ENCODE results near the gene BLVRB. TPM values are rescaled to one million over a fixed set of nuclear protein-coding genes. Genes with fewer than 3 reads are reported as not detected.
A peak's percentile ranks its signal among the peaks of the same experiment; 100 is the strongest.
"Not testable (repeated sequence)": the region's sequence is repeated elsewhere in the genome, so short reads cannot be mapped to it uniquely, and the experiment has no call there.

Gene BLVRB
- polyA plus RNA-seq, 5 donors: 43.5 to 83.3 (median 55.0) TPM

DNA sequence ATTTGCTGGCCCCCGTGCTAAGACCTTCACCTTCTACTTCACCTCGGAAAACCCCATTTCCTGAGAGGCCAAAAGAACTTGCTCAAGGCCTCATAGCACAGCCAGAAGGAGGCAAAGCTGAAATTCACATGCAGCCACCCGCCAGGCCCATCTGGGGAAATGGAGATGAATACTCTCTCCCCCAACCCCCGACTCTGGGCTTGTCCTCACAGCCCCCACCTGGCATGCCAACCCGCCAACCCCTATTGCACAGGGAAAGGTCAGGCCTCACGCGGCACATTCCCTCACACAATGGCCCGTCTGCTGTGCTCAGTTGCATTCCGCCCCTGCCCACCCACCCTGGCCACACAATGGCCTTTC is 55.5 kb downstream of the BLVRB start:
- no peak for DNase-seq

GRCh38 chr19:40408598-40408925 is 57.0 kb downstream of the BLVRB start:
- DNase-seq: not testable (repeated sequence)

- no peak for DNase-seq
Observed at GRCh38 chr19:40407714-40408597, 57.6 kb downstream of the BLVRB start.

GRCh38 chr19:40403262-40403984 is 62.1 kb downstream of the BLVRB start:
- peak; percentile 80 to 81 for DNase-seq

- DNase-seq: no peak
Observed at GRCh38 chr19:40400559-40400958, 65.0 kb downstream of the BLVRB start.

- peak; percentile 32 to 45 for DNase-seq
Observed at GRCh38 chr19:40398417-40399131, 67.0 kb downstream of the BLVRB start.

Other genes starting within 250 kb of the BLVRB start
- under 1 TPM in 3 of 5 donors, not detected in 2; 0.12 to 0.31 (median 0.17) TPM for gene TTC9B, start 247.4 kb downstream of the BLVRB start, polyA plus RNA-seq (ENCODE audit: insufficient read depth in 1 of 5, insufficient read length in 5 of 5, low replicate concordance in 1 of 5)
- under 1 TPM; 0.25 to 0.78 (median 0.50) TPM for gene CCNP, start 239.1 kb downstream of the BLVRB start, polyA plus RNA-seq (ENCODE audit: insufficient read depth in 1 of 5, insufficient read length in 5 of 5, low replicate concordance in 1 of 5)
- gene AKT2, start 180.4 kb downstream of the BLVRB start, polyA plus RNA-seq (ENCODE audit: insufficient read depth in 1 of 5, insufficient read length in 5 of 5, low replicate concordance in 1 of 5): 100 to 1,000 TPM; 126 to 177 (median 173) TPM
- 10 to 100 TPM; 10.1 to 19.1 (median 10.9) TPM for gene C19orf47, start 117.3 kb downstream of the BLVRB start, polyA plus RNA-seq (ENCODE audit: insufficient read depth in 1 of 5, insufficient read length in 5 of 5, low replicate concordance in 1 of 5)
- 100 to 1,000 TPM; 247 to 495 (median 342) TPM for gene PLD3, start 117.0 kb downstream of the BLVRB start, polyA plus RNA-seq (ENCODE audit: insufficient read depth in 1 of 5, insufficient read length in 5 of 5, low replicate concordance in 1 of 5)
- under 1 TPM; 0.09 to 0.42 (median 0.18) TPM for gene HIPK4, start 75.6 kb downstream of the BLVRB start, polyA plus RNA-seq (ENCODE audit: insufficient read depth in 1 of 5, insufficient read length in 5 of 5, low replicate concordance in 1 of 5)
- gene PRX, start 52.4 kb downstream of the BLVRB start, polyA plus RNA-seq (ENCODE audit: insufficient read depth in 1 of 5, insufficient read length in 5 of 5, low replicate concordance in 1 of 5): 10 to 100 TPM in 4 of 5 donors, 1 to 10 TPM in 1; 9.7 to 17.2 (median 11.0) TPM
- gene SERTAD1, start 39.8 kb downstream of the BLVRB start, polyA plus RNA-seq (ENCODE audit: insufficient read depth in 1 of 5, insufficient read length in 5 of 5, low replicate concordance in 1 of 5): 1 to 10 TPM; 4.2 to 9.0 (median 6.1) TPM
- 10 to 100 TPM; 23.6 to 39.5 (median 30.7) TPM for gene SERTAD3, start 21.4 kb downstream of the BLVRB start, polyA plus RNA-seq (ENCODE audit: insufficient read depth in 1 of 5, insufficient read length in 5 of 5, low replicate concordance in 1 of 5)
- 1 to 10 TPM in 3 of 5 donors, under 1 TPM in 2; 0.73 to 1.9 (median 1.3) TPM for gene SPTBN4, start 1.3 kb upstream of the BLVRB start, polyA plus RNA-seq (ENCODE audit: insufficient read depth in 1 of 5, insufficient read length in 5 of 5, low replicate concordance in 1 of 5)
- 10 to 100 TPM; 34.3 to 55.7 (median 38.9) TPM for gene SHKBP1, start 111.1 kb upstream of the BLVRB start, polyA plus RNA-seq (ENCODE audit: insufficient read depth in 1 of 5, insufficient read length in 5 of 5, low replicate concordance in 1 of 5)
- 100 to 1,000 TPM; 225 to 627 (median 357) TPM for gene LTBP4, start 135.6 kb upstream of the BLVRB start, polyA plus RNA-seq (ENCODE audit: insufficient read depth in 1 of 5, insufficient read length in 5 of 5, low replicate concordance in 1 of 5)
- 10 to 100 TPM; 10.3 to 20.5 (median 15.4) TPM for gene NUMBL, start 224.9 kb upstream of the BLVRB start, polyA plus RNA-seq (ENCODE audit: insufficient read depth in 1 of 5, insufficient read length in 5 of 5, low replicate concordance in 1 of 5)

Measured in right lung (tissue), 5 donors.